Muscle of arm (tissue), 14 donors: ENCODE measurements around the gene EFEMP1. TPM values are rescaled to one million over a fixed set of nuclear protein-coding genes. Genes with fewer than 3 reads are reported as not detected.

ENCODE experiments used
- DNase-seq: peaks from one replicate; pipeline ENCODE4 v3.0.0-alpha.2; 2013
- long read RNA-seq, 11 donors: transcript quantifications; one replicate each; lab custom pipeline, GENCODE V29; 2026
- polyA plus RNA-seq, 12 donors: library from polyadenylated mRNA; unstranded; fragments of 120-200 nt; gene quantifications; one replicate each; pipeline ENCODE4 v1.2.1, GENCODE V29; 2013; ENCODE audit not compliant: insufficient read length in 12 of 12

The EFEMP1 gene
- polyA plus RNA-seq: 10 to 100 TPM in 11 of 12 donors, not detected in 1; 19.1 to 74.2 (median 35.5) TPM
- long read RNA-seq, donor 1, partial matches to known transcripts: 9 of 14 reads
- long read RNA-seq, donor 1, other reads (novel, unspliced or antisense): 0 of 14 reads
- long read RNA-seq, donor 2, transcript EFEMP1-202 (11 exons, 3,024 nt): major isoform, 6 of 9 reads
- long read RNA-seq, donor 2, partial matches to known transcripts: 0 of 9 reads
- long read RNA-seq, donor 2, other reads (novel, unspliced or antisense): 0 of 9 reads
- long read RNA-seq, donor 3, partial matches to known transcripts: 0 of 2 reads
- long read RNA-seq, donor 3, other reads (novel, unspliced or antisense): 0 of 2 reads
- long read RNA-seq, donor 4, partial matches to known transcripts: 0 of 3 reads
- long read RNA-seq, donor 4, other reads (novel, unspliced or antisense): 0 of 3 reads
- long read RNA-seq, donor 5, transcript EFEMP1-202 (11 exons, 3,024 nt): major isoform, 6 of 8 reads
- long read RNA-seq, donor 5, partial matches to known transcripts: 0 of 8 reads
- long read RNA-seq, donor 5, other reads (novel, unspliced or antisense): 0 of 8 reads
- long read RNA-seq, donor 6, transcript EFEMP1-202 (11 exons, 3,024 nt): major isoform, 7 of 8 reads
- long read RNA-seq, donor 6, partial matches to known transcripts: 0 of 8 reads
- long read RNA-seq, donor 6, other reads (novel, unspliced or antisense): 0 of 8 reads
- long read RNA-seq, donor 7, partial matches to known transcripts: 0 of 9 reads
- long read RNA-seq, donor 7, other reads (novel, unspliced or antisense): 0 of 9 reads
- long read RNA-seq, donor 8, transcript EFEMP1-202 (11 exons, 3,024 nt): major isoform, 6 of 10 reads
- long read RNA-seq, donor 8, partial matches to known transcripts: 0 of 10 reads
- long read RNA-seq, donor 8, other reads (novel, unspliced or antisense): 0 of 10 reads
- long read RNA-seq, donor 9, partial matches to known transcripts: 0 of 5 reads
- long read RNA-seq, donor 9, other reads (novel, unspliced or antisense): 0 of 5 reads
- long read RNA-seq, donor 10, partial matches to known transcripts: 0 of 5 reads
- long read RNA-seq, donor 10, other reads (novel, unspliced or antisense): 0 of 5 reads
- long read RNA-seq, donor 11, transcript EFEMP1-202 (11 exons, 3,024 nt): major isoform, 7 of 24 reads
- long read RNA-seq, donor 11, transcript EFEMP1-201 (12 exons, 1,820 nt): minor isoform, 5 of 24 reads
- long read RNA-seq, donor 11, partial matches to known transcripts: 12 of 24 reads
- long read RNA-seq, donor 11, other reads (novel, unspliced or antisense): 0 of 24 reads

DNA sequence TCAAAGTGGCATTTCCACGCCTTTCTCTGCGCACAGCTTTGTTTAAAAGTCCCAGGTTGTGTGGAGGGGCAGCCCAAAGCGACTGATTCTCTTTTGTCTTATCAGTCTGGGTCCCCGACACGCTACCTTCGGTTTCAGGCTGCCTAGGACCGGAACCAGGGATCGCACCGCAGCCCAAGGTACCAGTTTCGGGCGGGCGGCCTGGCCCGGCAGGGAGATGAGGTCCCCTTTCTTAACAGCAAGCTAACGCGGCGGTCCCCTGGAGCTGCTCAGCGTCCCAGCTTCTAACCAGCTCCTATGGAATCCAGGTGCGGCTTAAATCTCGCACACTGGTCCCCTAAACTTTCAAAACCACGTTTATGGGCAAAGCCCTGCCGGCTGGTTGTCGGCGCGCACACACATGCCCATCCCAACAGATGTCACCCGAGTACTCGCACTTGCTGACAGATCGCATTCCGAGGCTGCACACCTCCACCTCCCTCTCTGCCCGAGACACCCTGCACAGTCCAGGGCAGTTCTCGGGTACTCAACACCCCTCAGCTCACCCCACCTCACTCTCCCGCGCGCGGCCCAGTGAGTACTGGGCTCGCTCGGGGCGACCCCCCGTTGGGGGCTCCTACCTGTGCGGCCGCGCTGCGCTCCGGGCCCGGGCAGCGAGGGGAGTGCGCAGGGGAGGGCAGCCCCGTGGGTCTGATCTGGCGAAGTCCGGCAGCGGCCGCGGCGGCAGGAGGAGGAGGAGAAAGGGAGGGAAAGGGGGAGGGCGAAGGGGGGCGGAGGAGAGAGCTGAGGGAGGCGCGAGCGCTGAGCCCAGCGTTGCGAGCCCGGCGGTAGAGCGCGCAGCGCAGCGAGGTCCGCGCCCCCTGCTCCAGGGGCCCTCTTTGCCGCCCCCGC, at the start of gene EFEMP1:
Gene EFEMP1, minus strand, starts transcription at position 692 of the 891 bp plus-strand sequence. CDS start 1,342 bp downstream, outside the sequence.
- peak; percentile 56 for DNase-seq

DNA sequence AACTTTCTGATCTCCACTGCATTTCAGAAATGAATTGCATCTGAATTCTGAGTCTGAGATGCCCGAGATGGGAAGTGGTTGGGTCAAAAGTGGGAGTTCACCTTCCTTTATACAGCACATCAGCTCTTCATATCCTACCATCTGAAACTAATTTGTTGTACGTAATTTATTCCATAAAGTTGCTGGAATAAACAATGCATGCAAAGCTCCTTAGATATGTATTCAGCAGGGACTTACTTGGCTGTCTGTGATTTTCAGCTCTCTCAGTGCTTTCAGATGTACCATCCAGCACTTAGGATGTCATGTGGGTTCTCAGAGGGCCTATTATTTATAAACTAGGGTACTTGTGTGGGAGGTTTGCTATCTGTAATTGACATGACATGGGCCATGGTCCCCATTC, 46.9 kb upstream of the EFEMP1 start:
- DNase-seq: peak; percentile 35

DNA sequence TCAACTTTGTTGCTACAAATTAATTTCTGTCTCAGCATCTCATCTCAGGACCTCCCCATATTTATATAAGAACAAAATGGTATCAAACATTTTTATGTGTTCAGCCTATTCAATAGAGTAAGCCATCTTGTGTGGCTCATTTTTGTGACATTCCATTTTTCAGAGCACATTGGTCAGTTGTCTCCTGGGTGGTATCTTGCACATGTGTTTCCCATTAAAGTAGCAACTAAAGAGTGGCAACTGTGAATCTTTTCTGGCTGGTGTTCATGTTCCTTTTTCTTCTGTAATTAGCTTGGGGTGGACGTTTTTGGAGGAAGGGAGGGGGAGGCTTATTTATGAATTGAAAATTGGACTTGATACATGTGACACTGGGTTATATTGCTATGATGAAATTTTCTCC, 45.4 kb upstream of the EFEMP1 start:
- no peak for DNase-seq

- no peak for DNase-seq
Measured at GRCh38 chr2:55966401-55967118, 43.0 kb upstream of the EFEMP1 start.

DNA sequence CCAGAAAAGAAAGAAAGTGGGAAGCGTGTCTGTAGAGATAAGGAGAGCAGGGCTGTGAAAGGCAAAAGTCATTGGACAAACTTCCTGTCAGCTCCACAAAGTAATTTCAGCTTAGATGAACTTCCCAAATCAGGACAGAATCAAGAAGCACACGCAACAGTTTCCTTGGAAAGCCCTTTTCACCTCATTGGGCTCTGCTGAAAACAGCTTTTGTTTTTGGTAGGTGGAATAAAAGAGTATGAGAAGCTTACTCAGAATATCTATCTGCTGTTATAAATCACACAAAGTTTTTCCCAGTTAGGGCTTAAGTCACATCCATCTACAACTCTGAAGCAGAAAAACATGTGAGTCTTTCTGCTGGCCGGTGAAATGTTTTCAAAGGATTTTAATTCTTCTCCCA, 42.4 kb upstream of the EFEMP1 start:
- DNase-seq: no peak

- no peak for DNase-seq
Measured at GRCh38 chr2:55965276-55965675, 41.7 kb upstream of the EFEMP1 start.

DNA sequence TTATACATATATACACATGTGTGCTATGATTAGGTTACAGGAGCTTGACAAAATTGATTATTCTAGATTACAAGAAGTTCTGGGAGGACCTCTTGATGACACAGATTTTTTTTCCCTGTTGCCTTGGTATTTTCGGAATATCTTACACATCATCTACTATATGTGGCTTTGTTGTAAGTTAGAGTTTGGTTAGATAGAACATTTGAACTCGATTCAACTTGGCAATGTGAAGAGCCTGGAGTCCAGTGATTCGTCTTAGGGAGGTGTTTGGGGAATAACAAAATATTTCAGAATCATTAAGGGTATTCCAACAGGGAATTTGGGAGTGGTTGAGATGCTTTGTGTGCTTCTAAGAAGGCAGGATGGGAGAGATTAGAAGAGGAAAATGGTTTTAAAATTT, 39.3 kb upstream of the EFEMP1 start:
- DNase-seq: no peak

GRCh38 chr2:55961318-55961911, 37.8 kb upstream of the EFEMP1 start:
- DNase-seq: peak; percentile 37

- DNase-seq: no peak
Measured at GRCh38 chr2:55958756-55959155, 35.2 kb upstream of the EFEMP1 start.

DNA sequence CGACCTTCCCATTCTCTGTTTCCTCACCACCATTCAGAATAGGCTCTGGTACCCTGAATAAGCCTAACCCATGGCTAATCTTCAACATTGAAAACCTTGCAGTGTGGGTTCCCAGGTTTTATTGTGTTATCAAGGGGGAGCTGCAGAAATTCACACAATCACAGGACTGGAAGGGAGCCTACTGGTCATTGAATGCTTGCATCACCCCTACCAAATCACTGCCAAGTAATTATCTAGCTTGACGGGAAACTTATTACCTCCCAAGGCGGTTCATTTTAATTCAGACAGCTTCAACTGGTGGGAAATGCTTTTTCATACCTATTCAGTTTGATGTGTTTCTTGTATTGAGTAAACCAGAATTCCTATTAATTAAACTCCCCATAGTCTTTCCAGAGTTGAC, 33.6 kb upstream of the EFEMP1 start:
- no peak for DNase-seq

- DNase-seq: no peak
Measured at GRCh38 chr2:55954306-55955035, 30.9 kb upstream of the EFEMP1 start.

DNA sequence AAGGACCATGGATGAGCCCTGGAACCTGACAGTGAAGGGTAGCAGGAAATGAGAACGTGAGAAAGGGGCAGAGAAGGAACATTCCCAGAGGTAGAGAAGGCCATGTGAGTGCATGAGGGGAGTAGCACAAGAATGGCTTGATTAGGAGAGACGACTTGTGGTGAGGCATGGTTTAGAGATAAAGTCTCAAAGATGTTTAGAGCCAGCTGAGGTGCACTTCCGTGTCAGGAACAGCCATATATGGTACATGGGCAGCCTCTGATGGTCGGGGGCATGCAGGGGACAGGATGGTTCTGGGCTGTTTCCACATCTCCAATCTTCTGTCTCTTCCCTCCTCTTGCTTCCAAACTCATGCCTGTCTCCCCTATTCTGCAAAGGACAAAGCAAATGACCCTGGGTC, 28.8 kb upstream of the EFEMP1 start:
- DNase-seq: no peak

GRCh38 chr2:55951533-55951932, 28.0 kb upstream of the EFEMP1 start:
- no peak for DNase-seq

DNA sequence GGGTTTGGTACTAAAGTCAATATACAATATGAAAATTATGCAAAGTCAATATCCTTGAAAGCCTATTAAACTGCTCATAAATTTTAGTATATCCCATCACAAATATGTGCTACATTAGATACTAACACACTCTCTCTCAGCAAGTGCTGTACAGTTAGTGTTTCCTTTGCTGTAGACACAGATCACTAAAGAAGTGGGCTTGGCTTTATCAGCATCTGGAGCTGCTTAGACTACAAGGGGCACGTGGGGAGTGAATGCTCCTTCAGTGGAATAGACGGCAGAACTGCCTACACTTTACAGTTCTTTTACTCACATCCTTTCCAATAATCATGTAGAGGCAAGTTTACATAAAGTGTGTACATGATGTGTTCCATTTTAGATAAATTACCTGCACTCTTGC, 26.0 kb upstream of the EFEMP1 start:
- no peak for DNase-seq

- no peak for DNase-seq
Measured at GRCh38 chr2:55949211-55949610, 25.6 kb upstream of the EFEMP1 start.

DNA sequence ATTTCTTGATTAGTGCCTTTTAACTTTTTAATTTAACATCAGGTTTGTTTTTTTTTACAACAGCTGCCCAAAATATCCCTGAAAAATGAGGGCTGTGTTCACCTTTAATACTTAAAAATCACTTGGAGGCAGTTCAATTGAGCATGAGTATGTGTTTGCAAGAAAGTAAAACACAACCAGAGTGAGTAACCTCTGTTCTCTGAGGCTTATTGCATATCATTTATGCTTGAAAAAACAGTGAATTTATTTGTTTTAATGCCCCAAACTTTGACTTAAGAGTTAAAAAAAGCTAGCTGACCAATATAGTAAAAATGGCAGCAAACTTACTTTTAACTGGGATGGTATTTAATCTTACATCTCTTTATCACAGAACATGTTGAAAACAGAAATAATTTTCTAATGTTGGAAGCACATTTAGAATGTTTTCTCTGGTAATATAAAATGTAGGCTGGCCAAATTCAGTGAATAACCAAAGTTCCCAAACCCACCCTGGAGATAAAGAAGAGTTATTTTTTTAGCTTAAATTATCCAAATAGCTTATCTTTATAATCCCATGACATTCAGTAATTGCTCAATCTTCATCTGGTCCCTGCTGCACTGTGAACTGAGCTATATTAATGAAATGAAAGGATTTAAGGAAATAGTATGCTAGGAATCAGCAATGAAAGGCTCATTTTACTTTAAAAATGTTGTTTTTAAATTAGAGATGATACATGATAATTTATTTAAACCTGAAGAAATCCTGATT, 24.8 kb upstream of the EFEMP1 start:
- no peak for DNase-seq

DNA sequence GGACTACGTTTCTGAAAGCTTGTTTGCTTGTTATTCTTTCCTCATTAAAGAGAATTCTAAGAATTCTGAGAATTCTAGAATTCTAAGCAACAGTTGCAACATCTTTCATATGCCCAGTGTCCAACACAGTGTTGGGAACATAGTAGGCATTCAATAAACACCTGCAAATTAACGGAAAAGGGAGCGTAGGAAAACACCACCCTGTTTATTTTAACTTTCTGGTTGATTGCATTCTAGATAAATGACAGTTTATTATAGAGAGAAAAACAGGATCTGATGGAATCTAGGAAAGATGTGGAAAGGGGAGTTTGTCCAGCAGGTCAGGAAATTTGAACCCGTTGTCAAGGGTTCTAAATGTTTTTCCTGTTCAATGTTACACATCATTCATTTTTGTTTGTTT, 24.2 kb upstream of the EFEMP1 start:
- DNase-seq: no peak

- no peak for DNase-seq
Measured at GRCh38 chr2:55946793-55947192, 23.2 kb upstream of the EFEMP1 start.
